ENCODE data around the gene RASEF. TPM values are rescaled to one million over a fixed set of nuclear protein-coding genes. Genes with fewer than 3 reads are reported as not detected.
"Not testable (repeated sequence)": the region's sequence is repeated elsewhere in the genome, so short reads cannot be mapped to it uniquely, and the experiment has no call there.

RASEF gene
- not detected for total RNA-seq

DNA sequence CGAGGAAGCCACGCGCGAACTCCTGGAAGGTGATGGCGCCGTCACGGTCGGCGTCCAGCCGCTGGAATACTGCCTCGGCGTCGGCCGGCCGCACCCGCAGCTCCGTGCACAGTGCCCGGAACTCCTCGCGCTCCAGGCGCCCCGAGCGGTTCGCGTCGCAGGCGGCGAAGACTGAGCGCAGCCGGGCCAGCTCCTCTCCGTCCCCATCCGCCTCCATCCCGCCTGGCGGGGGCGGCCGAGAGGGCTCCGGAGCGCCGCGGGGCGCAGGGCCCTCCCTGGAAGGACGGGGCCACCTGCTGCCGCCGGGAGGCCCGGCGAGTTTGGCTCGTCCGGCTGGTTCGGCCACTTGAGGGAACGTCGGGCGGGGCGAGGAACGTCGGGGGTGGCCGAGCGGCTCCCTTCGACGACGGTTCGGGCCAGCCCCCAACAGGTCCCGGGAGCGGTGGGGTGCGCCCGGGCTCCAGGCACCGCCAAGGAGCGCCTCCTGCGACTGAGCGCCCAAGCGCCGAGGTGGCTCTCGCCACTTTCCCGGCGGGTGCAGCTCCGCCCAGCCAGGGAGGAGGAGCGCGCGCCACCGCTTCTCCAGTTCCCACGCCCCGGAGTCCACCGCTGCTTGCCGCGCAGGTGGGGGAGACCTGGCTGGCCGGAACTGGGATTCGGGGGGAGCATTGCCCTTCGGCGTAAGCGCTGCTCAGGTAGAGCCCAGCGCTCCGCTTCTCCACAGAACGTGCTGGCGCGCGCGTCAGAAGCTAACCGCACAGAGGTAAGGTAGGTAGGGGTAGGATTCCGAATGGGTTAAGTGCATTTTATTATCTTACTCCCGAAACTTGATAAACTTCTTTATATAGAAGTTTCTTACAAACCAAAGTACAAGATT is at the start of gene RASEF:
TSS of gene RASEF (minus strand) at position 492 of the 877 bp plus-strand sequence. CDS start at position 217, 275 bp downstream.
- CTCF ChIA-PET = no interaction called here
- Mint-ChIP-seq H3K4me3 (no peak within 1 kb of the TSS), H3K4me1 (ENCODE audit: low read depth) (peaks cover 2% of the 10 kb centered on the region), H3K27ac (no peak within 1 kb of the TSS), H3K36me3 (ENCODE audit: low read depth) (no peaks in the 10 kb centered on the region), H3K27me3 (ENCODE audit: low read depth) (peaks cover 46% of the 10 kb centered on the region), H3K9me3 (no peaks in the 10 kb centered on the region)
- intact Hi-C loops (cut with micrococcal nuclease) = no loop called here
- no peak for DNase-seq

- Mint-ChIP-seq H3K36me3 (ENCODE audit: low read depth) (no peaks in the 10 kb centered on the region), H3K4me3 (no peak overlapping the region), H3K4me1 (ENCODE audit: low read depth) (no peaks in the 10 kb centered on the region), H3K27me3 (ENCODE audit: low read depth) (no peaks in the 10 kb centered on the region), H3K27ac (no peak overlapping the region), H3K9me3 (peaks cover 13% of the 10 kb centered on the region)
- CTCF ChIA-PET = no interaction called here
- no peak for DNase-seq
- intact Hi-C loops (cut with micrococcal nuclease) = no loop called here
Observed at GRCh38 chr9:83111169-83111568, 48.2 kb upstream of the RASEF start.

DNA sequence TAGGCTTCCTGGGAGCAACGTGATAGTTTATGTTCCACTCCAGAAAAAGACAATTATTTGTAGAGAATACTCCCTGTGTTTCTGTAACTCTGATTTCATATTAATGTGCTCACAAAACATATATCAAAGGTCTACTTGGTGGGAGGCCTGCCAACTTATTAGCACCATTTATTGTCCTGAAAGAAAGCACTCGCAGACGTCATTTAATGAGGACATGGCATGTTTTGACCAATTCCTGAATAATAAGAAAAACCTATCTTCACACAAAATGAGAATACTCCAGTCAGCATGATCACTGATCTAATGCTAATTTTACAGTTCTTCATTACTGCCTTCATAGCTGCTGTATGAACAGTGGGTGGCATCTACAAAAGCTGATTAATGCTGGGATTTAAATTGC is 46.4 kb upstream of the RASEF start:
- H3K27ac Mint-ChIP-seq = no peak overlapping the region
- intact Hi-C loops (cut with micrococcal nuclease) = no loop called here
- no peaks in the 10 kb centered on the region for H3K4me1 Mint-ChIP-seq (ENCODE audit: low read depth)
- no peak overlapping the region for H3K4me3 Mint-ChIP-seq
- CTCF ChIA-PET = no interaction called here
- H3K9me3 Mint-ChIP-seq = peaks cover 11% of the 10 kb centered on the region
- no peak for DNase-seq
- no peaks in the 10 kb centered on the region for H3K27me3 Mint-ChIP-seq (ENCODE audit: low read depth)
- H3K36me3 Mint-ChIP-seq (ENCODE audit: low read depth) = no peaks in the 10 kb centered on the region

GRCh38 chr9:83108208-83108607 is 45.3 kb upstream of the RASEF start:
- H3K9me3 Mint-ChIP-seq = peaks cover 2% of the 10 kb centered on the region
- no peaks in the 10 kb centered on the region for H3K27me3 Mint-ChIP-seq (ENCODE audit: low read depth)
- H3K4me3 Mint-ChIP-seq = no peak overlapping the region
- intact Hi-C loops (cut with micrococcal nuclease) = no loop called here
- H3K36me3 Mint-ChIP-seq (ENCODE audit: low read depth) = no peaks in the 10 kb centered on the region
- no peak overlapping the region for H3K27ac Mint-ChIP-seq
- CTCF ChIA-PET = no interaction called here
- no peak for DNase-seq
- H3K4me1 Mint-ChIP-seq (ENCODE audit: low read depth) = no peaks in the 10 kb centered on the region

- Mint-ChIP-seq H3K27ac (no peak overlapping the region), H3K36me3 (ENCODE audit: low read depth) (no peaks in the 10 kb centered on the region), H3K4me1 (ENCODE audit: low read depth) (no peaks in the 10 kb centered on the region), H3K27me3 (ENCODE audit: low read depth) (no peaks in the 10 kb centered on the region), H3K4me3 (no peak overlapping the region), H3K9me3 (peaks cover 1% of the 10 kb centered on the region)
- intact Hi-C loops (cut with micrococcal nuclease) = no loop called here
- DNase-seq = no peak
- CTCF ChIA-PET = no interaction called here
Observed at GRCh38 chr9:83106772-83107171, 43.8 kb upstream of the RASEF start.

- intact Hi-C loops (cut with micrococcal nuclease) = no loop called here
- H3K36me3 Mint-ChIP-seq (ENCODE audit: low read depth) = no peaks in the 10 kb centered on the region
- CTCF ChIA-PET = no interaction called here
- H3K9me3 Mint-ChIP-seq = peaks cover 1% of the 10 kb centered on the region
- H3K4me3 Mint-ChIP-seq = no peak overlapping the region
- H3K27me3 Mint-ChIP-seq (ENCODE audit: low read depth) = no peaks in the 10 kb centered on the region
- no peak overlapping the region for H3K27ac Mint-ChIP-seq
- no peaks in the 10 kb centered on the region for H3K4me1 Mint-ChIP-seq (ENCODE audit: low read depth)
- DNase-seq = no peak
Observed at GRCh38 chr9:83106263-83106662, 43.3 kb upstream of the RASEF start.

DNA sequence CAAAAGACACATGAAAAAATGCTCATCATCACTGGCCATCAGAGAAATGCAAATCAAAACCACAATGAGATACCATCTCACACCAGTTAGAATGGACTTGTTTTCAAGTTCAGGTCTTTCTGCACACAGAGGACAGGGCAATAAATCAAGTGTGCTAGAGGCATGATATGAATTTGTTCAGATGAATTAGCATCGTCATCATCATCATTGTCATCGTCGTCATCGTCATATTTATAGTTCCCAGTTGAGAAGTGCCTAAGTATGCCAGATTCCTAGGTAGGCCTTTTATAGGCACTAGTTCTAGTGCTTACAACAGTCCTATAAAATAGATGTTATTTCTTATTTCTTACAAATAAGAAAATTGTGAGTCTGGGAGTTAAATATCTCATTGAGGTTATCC is 34.7 kb upstream of the RASEF start:
- CTCF ChIA-PET = no interaction called here
- intact Hi-C loops (cut with micrococcal nuclease) = no loop called here
- peaks cover 2% of the 10 kb centered on the region for H3K9me3 Mint-ChIP-seq

DNA sequence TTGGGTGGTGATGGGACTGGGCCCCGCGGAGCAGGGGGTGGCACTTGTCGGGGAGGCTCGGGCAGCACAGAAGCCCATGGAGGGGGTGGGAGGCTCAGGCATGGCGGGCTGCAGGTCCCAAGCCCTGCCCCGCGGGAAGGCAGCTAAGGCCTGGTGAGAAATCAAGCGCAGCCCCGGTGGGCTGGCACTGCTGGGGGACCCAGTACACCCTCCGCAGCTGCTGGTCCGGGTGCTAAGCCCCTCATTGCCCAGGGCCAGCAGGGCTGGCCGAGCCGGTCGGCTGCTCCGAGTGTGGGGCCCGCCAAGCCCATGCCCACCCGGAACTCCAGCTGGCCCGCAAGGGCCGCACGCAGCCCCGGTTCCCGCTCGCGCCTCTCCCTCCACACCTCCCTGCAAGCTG is 30.4 kb upstream of the RASEF start:
- H3K36me3 Mint-ChIP-seq (ENCODE audit: low read depth); intact Hi-C loops (cut with micrococcal nuclease); CTCF ChIA-PET; H3K4me3 Mint-ChIP-seq; H3K4me1 Mint-ChIP-seq (ENCODE audit: low read depth); DNase-seq; H3K9me3 Mint-ChIP-seq; H3K27ac Mint-ChIP-seq; H3K27me3 Mint-ChIP-seq (ENCODE audit: low read depth): not testable (repeated sequence)

More for the DNA sequence above, 34.7 kb upstream of the RASEF start:
- H3K4me1 Mint-ChIP-seq (ENCODE audit: low read depth) = no peaks in the 10 kb centered on the region
- DNase-seq = no peak
- no peaks in the 10 kb centered on the region for H3K36me3 Mint-ChIP-seq (ENCODE audit: low read depth)
- no peak overlapping the region for H3K27ac Mint-ChIP-seq
- H3K27me3 Mint-ChIP-seq (ENCODE audit: low read depth) = no peaks in the 10 kb centered on the region
- H3K4me3 Mint-ChIP-seq = no peak overlapping the region

DNA sequence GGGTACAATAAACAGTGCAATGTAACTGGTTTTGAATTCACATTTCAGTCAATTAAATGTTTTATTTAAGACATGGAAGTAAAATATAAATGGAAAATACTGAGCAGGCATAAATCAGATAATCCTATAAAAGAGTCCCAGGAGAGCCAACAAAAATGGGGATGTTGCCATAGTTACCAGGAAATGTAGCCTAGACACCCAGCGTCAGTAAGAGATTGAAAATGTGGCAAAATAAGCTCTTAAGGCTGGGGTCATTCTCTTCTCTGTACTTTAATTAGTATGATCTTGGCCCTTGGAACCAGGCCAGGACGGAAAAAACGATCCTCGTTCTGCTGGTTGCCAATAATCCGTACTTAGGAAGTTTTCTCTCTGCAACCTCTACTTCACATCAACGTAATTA is 18.9 kb upstream of the RASEF start:
- Mint-ChIP-seq H3K27me3 (ENCODE audit: low read depth) (no peaks in the 10 kb centered on the region), H3K27ac (no peak overlapping the region), H3K4me3 (no peak overlapping the region), H3K36me3 (ENCODE audit: low read depth) (no peaks in the 10 kb centered on the region), H3K4me1 (ENCODE audit: low read depth) (no peaks in the 10 kb centered on the region), H3K9me3 (no peaks in the 10 kb centered on the region)
- intact Hi-C loops (cut with micrococcal nuclease) = no loop called here
- CTCF ChIA-PET = no interaction called here
- no peak for DNase-seq

- no peak overlapping the region for H3K4me3 Mint-ChIP-seq
- H3K4me1 Mint-ChIP-seq (ENCODE audit: low read depth) = no peaks in the 10 kb centered on the region
- CTCF ChIA-PET = no interaction called here
- H3K36me3 Mint-ChIP-seq (ENCODE audit: low read depth) = no peaks in the 10 kb centered on the region
- no peak overlapping the region for H3K27ac Mint-ChIP-seq
- no peak for DNase-seq
- no peaks in the 10 kb centered on the region for H3K27me3 Mint-ChIP-seq (ENCODE audit: low read depth)
- H3K9me3 Mint-ChIP-seq = no peaks in the 10 kb centered on the region
- intact Hi-C loops (cut with micrococcal nuclease) = no loop called here
Observed at GRCh38 chr9:83081010-83081409, 18.1 kb upstream of the RASEF start.

- H3K4me3 Mint-ChIP-seq; H3K36me3 Mint-ChIP-seq (ENCODE audit: low read depth); intact Hi-C loops (cut with micrococcal nuclease); H3K4me1 Mint-ChIP-seq (ENCODE audit: low read depth); H3K27ac Mint-ChIP-seq; H3K9me3 Mint-ChIP-seq; DNase-seq: not testable (repeated sequence)
- CTCF ChIA-PET = interaction anchor here (1.2 kb wide), 1 partner anchor 24 kb away, joined by 4 read pairs; no protein-coding TSS in a partner anchor
- H3K27me3 Mint-ChIP-seq (ENCODE audit: low read depth) = peaks cover 11% of the 10 kb centered on the region
Observed at GRCh38 chr9:83075932-83076331, 13.0 kb upstream of the RASEF start.

DNA sequence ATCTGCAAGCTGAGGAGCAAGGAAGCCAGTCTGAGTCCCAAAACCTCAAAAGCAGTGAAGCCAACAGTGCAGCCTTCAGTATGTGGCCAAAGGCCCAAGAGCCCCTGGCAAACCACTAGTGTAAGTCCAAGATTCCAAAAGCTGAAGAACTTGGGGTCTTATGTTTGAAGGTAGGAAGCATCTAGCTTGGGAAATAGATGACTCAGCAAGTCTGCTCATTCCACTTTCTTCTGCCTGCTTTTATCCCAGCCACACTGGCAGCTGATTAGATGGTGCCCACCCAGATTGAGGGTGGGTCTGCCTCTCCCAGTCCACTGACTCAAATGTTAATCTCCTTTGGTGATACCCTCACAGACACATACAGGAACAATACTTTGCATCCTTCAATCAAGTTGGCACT is 9.6 kb upstream of the RASEF start:
- not testable (repeated sequence) for DNase-seq

DNA sequence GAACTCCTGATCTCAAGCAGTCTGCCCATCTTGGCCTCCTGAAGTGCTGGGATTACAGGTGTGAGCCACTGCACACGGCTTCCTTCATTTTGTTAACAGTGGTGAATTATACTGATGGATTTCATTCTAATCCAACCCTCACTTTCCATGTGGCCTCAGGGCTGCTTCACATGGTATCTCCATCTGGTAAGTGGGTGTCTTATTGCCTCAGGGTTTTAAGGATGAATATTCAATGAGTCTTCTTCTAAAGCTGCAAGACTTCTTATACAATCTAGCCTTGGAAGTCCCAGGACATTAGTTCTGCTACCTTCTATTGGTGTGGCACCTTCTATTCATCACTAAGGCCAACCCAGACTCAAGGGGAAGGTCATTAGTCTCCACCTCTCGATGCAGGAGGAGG is 8.7 kb upstream of the RASEF start:
- CTCF ChIA-PET = no interaction called here
- Mint-ChIP-seq H3K9me3 (no peaks in the 10 kb centered on the region), H3K4me1 (ENCODE audit: low read depth) (no peaks in the 10 kb centered on the region), H3K4me3 (no peak overlapping the region), H3K36me3 (ENCODE audit: low read depth) (no peaks in the 10 kb centered on the region), H3K27me3 (ENCODE audit: low read depth) (peaks cover 12% of the 10 kb centered on the region), H3K27ac (no peak overlapping the region)
- intact Hi-C loops (cut with micrococcal nuclease) = no loop called here
- no peak for DNase-seq

More for the DNA sequence above, 9.6 kb upstream of the RASEF start:
- peaks cover 12% of the 10 kb centered on the region for H3K27me3 Mint-ChIP-seq (ENCODE audit: low read depth)
- H3K4me1 Mint-ChIP-seq (ENCODE audit: low read depth); H3K4me3 Mint-ChIP-seq; CTCF ChIA-PET; H3K27ac Mint-ChIP-seq; intact Hi-C loops (cut with micrococcal nuclease); H3K9me3 Mint-ChIP-seq; H3K36me3 Mint-ChIP-seq (ENCODE audit: low read depth): not testable (repeated sequence)

All from activated naive CD4-positive, alpha-beta T cell treated with anti-CD3 and anti-CD28 coated beads for 36 hours (primary cell).